Stimulated activated CD8-positive, alpha-beta memory T cell treated with anti-CD3 and anti-CD28 coated beads, Interleukin-7, amount 100 ng/mL, for 24 hours (primary cell): Measurements from ENCODE around the gene NDOR1.
"Not testable (repeated sequence)": the region's sequence is repeated elsewhere in the genome, so short reads cannot be mapped to it uniquely, and the experiment has no call there.

ENCODE experiments used
- DNase-seq: peaks from one replicate; pipeline ENCODE4 v3.0.0-alpha.2; 2020; ENCODE audit warnings: low read depth

The NDOR1 gene

DNA sequence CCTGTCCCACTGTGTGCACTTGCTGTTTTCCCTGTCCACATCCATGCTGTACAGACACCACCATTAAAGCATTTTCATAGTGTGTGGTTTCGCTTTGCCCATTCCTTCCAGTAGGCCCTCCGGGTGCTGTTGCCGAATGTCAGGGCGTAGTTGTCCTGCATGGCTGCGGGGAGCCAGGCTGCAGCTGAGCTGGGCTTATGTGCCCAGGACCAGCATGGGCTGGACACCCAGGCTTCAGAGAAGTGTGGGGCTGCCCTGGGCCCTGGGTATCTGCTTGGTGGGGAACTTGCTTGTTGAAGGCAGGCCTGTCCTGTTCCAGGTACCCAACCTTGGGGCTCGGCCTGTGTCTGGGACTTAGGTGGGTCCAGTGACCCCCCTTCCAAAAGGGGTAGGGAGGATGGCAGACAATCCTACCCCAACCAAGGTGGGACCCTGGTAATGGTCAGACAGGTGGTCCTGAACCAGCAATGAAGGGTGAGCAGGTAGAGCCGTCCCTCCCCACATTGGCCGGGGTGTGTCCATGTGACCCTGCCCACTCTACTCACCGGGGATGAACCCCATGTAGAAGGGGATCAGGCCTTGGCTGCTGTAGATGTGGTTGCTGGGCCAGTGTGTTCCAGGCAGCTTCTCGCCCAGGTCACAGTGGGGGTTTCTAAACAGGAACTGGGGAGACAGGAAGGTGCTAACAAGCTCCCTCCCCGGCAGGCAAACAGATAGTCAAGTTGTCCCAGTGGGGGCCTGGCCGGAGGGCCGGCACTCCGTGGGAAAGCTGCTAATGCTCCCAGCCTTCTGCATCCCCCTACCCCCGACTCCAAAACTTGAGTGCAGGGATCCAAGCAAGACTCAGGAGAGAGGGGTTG lies 38.4 kb downstream of the NDOR1 start:
- no peak for DNase-seq

DNA sequence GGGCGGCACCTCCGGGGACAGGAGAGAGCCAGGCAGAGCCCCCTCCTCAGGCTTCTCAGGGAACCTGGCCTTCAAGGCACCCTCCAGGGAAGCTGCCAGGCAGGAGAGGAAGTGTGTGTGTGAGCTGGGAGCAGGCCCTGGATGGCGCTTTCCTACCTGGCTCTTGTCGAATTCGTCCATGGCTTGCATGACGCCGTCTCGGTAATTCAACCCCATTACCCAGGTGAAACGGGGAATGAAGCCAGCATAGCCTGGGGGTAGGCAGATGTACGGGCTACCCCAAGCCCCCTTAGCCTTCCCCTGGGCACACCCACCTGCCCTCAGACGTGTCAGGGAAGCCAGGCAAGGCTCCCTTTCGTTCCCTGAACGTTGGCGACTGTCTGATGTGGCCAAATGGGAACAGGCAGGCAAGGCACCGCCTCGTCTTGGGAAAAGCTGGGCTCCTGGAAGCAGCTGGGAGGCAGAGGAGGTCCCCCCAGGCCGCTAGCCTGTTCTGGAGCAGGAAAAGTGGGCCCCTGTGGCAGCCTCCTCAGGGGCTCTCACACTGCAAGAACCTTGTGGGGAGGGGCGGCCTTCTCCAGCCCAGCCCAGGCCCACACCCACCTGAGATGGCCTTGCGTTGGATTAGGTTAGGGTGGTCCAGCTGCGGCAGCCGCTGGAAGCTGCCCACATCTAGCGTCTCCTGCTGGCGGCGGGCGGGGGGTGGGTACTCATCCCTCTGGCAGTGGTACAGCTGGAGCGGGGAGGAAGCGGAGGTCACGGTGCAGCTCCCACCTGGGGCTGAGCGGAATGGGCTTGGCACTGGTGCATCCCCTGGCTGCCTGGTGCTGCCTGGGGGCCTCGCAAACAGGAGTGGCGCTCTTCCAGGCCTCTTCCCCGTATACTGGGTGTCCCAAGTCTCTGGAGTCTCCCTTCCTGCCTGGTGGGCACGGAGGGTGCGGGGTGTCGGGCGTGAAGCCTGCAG lies 39.3 kb downstream of the NDOR1 start:
- no peak for DNase-seq

GRCh38 chr9:137245450-137246421 lies 40.2 kb downstream of the NDOR1 start:
- DNase-seq = no peak

GRCh38 chr9:137247135-137247915 lies 41.8 kb downstream of the NDOR1 start:
- no peak for DNase-seq

DNA sequence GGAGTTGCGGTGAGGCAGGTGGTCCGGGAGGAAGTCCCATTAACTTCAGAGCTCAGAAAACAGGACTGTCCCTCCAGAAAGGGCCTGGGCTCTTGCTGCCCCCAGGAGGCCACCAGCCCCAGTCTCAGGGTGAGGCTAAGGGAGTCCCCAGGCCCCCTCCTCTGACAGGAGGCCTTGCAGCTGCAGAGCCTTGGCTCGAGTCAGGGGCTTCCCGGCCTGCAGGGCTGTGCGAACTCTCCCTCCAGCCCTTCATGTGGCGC lies 42.3 kb downstream of the NDOR1 start:
- DNase-seq = no peak

DNA sequence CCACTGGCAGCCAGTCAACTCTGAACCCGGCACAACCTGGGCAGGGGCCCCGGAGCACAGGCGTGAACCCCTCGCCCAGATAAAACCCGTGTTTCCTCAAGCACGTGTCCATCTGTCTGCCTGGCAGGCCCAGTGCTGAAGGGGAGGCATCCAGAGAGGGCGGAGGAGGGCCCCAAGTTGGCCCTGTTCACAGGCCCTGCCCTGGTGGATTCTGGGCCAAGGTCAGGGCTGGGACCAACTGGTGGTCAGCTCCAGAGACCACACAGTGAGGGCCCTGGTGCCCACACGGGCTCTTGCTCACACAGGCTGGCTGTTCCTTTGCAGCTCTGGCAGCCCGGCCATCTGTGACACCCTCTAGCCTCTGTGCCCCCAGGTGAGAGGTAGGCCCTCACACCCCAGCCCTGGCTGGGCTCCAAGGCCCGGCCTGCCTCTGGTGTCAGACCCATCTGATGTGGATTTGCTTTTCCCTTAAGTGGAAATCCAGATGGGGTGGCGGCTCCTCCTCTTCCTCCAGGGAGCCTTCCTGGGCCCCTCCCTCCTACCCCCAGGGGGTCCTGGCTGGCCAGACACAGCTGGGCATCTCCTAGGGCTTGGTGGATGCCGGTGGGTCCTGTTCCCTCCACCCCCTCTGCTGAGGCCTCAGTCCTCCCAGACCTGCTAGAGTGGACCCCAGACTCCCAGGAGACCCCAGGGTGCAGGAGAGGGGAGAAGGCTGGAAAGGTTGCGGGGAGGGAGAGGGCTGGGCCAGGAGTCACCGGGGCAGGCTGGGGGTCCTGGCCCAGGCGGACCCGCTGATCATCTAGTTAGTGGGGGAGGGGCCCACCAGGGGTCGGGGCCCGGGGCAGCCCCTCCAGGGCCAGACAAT lies 45.1 kb downstream of the NDOR1 start:
- no peak for DNase-seq

GRCh38 chr9:137251194-137251461 lies 45.6 kb downstream of the NDOR1 start, which contains the start of gene STPG3:
Gene STPG3, plus strand, starts transcription at chr9:137251286. Its CDS starts 1 bp downstream, at chr9:137251287.
- DNase-seq = no peak

DNA sequence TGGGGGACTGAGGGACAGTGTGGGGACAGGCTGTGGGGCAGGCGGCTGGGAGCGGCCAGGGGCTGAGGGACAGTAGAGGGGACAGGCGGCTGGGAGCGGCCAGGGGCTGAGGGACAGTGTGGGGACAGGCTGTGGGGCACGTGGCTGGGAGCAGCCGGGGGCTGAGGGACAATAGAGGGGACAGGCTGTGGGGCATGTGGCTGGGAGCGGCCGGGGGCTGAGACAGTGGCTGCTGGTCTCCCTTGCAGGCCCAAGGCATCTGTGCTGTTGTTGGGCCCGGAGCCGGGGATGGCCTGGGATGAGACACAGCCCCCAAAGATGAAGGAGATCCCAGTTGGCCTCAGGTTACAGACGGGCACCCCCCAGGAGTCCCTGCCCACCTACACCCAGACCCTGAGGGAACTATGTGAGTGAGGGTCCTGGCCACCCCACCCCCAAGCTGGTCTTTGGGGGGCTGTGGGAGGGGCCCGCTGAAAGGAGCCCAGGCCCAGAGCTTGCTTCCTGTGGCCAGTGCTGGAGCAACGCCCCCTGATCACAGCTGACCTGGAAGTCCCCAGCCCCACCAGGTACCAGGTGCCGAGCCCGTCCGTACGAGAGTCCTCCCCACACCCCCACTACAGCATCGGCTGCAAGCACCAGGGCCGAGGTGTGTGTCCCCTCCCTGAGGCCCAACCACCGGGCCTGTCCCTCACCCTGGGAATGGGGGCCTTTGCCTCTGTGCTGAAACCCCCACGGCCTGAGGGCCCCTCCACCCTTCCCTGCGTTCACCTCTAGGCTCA lies 46.2 kb downstream of the NDOR1 start:
- no peak for DNase-seq

DNA sequence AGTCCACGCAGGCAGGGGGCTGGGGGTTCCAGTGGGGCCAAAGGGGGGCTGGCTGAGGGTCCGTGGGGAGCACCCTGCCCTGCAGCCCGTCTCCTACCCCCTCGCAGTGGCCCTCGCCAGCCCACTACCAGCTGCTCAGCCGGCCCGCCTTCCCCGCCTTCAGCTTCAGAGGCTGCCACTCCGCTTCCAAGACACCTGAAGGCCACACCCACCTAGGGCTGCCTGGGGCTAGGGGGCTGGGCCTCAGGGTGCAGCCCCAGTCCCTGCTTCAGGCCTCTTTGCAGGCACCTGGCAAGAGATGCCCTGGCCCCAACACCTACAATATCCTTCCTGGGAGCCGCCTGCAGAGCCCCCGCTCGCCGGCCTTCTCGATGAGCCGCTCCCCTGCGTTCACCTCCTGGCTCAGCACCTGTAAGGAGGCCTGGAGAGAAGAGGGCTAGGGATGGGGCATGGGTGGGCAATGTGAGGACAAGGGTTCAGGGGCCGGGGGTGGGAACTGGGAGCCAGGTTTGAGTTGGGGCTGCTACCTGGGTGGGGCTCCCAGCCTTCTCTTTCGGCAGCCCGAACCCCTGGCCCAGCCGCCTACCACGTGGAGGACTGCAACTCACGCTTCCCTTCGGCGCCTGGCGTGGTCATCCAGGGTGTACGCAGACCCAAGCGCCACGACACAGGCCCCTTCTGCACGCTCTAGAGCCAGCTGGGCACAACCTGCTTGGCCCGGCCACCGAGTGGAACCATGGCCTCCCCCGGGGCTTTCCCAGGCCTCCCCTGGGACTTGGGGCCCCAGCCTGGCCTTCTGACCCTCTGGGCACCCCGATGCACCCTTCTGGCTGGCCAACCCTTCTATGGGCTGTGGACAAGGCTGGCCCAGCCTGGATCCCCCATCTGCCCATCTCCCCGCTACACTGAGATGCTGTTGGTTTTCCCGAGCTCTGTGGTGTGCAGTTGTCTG lies 47.3 kb downstream of the NDOR1 start:
- no peak for DNase-seq

DNA sequence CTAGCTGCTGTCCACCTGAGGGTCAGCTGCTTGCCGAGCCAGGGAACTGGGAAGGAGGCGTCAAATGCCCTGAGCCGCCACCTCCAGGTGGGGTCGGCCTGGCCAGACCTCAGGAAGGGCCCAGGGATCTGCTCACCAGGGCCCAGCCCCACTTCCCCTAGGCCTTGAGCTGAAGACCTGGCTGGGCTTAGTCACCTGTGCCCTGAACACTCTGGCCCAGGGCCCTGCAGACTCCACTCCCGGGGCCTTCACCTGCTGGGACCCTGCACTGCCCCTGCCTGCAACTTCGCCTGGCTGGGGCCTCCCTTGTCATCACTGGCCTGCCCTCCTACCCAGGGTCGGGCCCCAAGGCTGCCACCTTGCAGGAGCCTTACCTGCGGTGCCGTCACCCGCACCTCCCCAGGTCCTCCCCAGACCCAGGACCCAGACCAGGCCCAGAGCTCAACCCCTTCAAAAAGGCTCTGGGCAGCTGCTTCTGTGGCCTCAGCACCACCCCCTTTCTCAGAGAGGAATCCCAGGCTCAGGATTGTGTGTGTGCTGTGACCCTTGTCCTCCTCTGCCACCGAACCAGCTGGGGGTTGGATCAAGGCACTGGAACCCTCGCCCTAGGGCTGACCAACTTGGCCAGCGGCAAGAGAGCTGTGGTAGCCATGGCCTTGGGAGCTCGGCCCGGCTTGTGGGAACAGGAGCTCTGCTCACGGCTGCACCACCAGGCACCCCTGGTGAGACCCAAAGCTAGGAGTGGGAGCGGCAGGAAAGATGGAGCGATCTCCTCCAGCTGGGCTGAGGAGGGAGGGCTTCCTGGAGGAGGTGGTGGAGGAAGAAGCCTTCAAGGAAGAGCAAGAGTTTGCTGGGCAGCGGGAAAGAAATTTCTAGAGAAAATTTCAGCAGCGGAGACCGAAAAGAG lies 48.5 kb downstream of the NDOR1 start:
- no peak for DNase-seq

DNA sequence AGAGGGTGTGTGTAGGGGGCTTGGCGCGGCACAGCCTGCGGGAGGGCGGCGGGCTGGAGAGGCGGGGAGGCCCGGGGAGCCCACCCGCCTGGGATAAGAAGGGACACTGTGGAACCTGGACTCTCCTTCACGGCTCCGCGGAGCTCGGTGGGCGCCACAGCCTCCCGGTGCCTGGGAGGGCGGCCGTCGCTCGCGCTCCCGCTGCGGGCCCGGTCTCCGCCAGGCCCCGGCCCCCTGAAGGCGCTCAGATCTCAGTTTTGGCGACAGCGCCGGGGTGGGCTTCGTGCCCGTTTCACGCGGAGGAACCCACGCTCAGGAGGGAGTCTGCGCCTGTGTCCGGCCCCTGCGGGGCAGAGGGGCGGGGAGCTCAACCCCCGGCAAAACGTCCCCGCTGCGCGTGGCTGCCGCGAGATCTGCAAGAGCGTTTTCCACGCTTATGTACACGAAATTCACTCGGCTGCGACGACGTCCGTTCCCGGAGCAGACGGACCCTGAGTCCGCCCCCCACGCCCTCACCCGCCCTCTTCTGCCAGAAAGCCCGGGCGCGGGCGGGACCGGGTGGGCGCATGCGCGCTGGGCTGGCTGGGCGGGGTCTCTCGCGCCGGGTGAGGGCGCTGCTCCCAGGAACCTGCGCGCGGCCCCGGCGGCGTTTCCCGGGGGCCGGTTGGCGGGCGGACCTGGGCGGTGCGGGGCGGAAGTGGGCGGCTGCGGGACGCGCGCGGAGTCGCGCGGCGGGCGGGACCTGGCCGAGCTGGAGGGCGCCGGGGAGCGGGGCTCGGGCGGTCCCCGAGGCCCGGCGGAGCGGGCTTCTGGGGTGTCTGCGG lies 49.3 kb downstream of the NDOR1 start, which contains the start of gene NELFB:
Gene NELFB, plus strand, starts transcription at position 704 of the 824 bp plus-strand sequence.
- DNase-seq = peak; percentile 95

- no peak for DNase-seq
Observed at GRCh38 chr9:137255448-137256114, 50.1 kb downstream of the NDOR1 start.

GRCh38 chr9:137256362-137256761 lies 50.9 kb downstream of the NDOR1 start:
- no peak for DNase-seq

GRCh38 chr9:137256856-137257255 lies 51.4 kb downstream of the NDOR1 start:
- no peak for DNase-seq

DNA sequence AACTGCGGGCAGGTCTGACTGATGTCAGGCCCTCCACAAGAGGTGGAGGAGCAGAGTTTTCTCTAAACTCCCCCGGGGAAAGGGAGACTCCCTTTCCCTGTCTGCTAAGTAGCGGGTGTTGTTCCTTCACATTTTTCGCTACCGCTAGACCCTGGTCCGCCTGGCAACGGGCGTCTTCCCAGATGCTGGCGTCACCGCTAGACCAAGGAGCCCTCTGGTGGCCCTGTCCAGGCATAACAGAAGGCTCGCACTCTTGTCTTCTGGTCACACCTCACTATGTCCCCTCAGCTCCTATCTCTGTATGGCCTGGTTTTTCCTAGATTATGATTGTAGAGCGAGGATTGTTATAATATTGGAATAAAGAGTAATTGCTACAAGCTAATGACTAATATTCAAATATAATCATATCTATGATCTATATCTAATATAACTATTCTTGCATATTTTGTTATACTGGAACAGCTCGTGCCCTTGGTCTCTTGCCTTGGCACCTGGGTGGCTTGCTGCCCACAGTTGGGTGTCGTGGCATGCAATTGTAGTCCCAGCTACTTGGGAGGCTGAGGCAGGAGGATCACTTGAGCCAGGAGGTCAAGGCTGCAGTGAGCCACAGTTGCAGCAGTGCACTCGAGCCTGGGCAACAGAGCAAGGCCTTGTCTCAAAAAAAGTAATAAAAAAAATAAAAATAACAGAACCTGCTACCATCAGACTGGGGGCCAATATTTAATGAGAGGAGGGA lies 56.8 kb downstream of the NDOR1 start:
- DNase-seq = not testable (repeated sequence)
